ENCODE results near the gene PNKD. TPM values are rescaled to one million over a fixed set of nuclear protein-coding genes. Genes with fewer than 3 reads are reported as not detected.

Gene PNKD
- total and polyA plus RNA-seq, 9 donors = 23.3 to 74.5 (median 48.1) TPM

DNA sequence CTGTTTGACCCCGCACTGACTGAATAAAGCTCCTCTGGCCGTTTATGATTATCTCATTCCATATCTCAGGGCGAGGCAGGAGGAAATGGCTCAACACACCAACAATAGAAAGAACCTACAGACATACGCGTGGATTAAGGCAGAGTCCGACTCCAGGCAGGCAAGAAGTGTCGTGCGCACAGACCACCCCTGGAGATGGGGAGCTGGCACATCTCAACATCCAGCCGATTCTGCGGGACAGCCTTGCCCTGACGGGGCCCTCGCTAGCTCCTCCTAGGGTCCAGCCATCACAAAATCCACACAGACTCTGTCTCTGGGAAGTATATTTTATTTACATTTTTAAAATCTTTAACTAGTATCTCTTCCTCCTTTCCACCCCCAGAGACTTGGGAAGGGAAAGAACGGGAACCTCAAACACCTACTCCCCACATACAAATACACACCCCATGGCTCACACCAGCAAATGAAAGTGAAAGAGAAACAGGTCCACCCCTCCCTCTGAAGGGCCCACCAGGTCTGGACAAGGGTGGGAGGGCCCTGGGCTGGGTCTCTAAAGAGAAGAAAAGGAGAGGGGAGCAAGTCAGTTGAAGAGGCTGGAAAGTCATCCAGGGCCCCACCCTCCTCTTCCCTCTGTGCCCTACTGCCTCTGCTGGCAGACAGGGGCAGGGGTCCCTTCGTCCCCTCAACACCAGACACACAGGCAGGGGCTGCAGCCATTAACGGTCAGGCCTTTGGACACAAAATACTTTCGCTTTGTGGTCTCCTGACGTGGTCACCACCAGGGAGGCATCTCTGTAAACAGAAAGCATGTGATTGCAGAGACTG lies 6.3 kb upstream of the PNKD start:
- no peaks in the 10 kb centered on the region for H3K9me3 ChIP-seq
- 51 to 67% (median 63%) methylated on average over 17 of the region's 17 CpGs for WGBS, 3 donors
- H3K36me3 ChIP-seq = no peaks in the 10 kb centered on the region
- no peak for TF ChIP-seq EP300 (IDR thresholded peaks at IDR 0.05)
- TF ChIP-seq POLR2A (IDR thresholded peaks at IDR 0.05) = no peak
- TF ChIP-seq, protein P1, sequence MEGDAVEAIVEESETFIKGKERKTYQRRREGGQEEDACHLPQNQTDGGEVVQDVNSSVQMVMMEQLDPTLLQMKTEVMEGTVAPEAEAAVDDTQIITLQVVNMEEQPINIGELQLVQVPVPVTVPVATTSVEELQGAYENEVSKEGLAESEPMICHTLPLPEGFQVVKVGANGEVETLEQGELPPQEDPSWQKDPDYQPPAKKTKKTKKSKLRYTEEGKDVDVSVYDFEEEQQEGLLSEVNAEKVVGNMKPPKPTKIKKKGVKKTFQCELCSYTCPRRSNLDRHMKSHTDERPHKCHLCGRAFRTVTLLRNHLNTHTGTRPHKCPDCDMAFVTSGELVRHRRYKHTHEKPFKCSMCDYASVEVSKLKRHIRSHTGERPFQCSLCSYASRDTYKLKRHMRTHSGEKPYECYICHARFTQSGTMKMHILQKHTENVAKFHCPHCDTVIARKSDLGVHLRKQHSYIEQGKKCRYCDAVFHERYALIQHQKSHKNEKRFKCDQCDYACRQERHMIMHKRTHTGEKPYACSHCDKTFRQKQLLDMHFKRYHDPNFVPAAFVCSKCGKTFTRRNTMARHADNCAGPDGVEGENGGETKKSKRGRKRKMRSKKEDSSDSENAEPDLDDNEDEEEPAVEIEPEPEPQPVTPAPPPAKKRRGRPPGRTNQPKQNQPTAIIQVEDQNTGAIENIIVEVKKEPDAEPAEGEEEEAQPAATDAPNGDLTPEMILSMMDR (IDR thresholded peaks at IDR 0.05) = no peak
- H3K4me1 ChIP-seq (ENCODE audit: insufficient read depth) = peaks cover 18% of the 10 kb centered on the region
- intact Hi-C loops (cut with DNase I) = loop anchor here in 1 of 4 donors (5.0 kb wide), 1 partner anchor 47 kb away; the partner anchor contains the start of gene ARPC2
- H3K27me3 ChIP-seq = no peaks in the 10 kb centered on the region
- no peak overlapping the region for H3K27ac ChIP-seq
- DNase-seq = peak in 2 of 5 donors; percentile 11 to 34
- no peak overlapping the region for H3K4me3 ChIP-seq

DNA sequence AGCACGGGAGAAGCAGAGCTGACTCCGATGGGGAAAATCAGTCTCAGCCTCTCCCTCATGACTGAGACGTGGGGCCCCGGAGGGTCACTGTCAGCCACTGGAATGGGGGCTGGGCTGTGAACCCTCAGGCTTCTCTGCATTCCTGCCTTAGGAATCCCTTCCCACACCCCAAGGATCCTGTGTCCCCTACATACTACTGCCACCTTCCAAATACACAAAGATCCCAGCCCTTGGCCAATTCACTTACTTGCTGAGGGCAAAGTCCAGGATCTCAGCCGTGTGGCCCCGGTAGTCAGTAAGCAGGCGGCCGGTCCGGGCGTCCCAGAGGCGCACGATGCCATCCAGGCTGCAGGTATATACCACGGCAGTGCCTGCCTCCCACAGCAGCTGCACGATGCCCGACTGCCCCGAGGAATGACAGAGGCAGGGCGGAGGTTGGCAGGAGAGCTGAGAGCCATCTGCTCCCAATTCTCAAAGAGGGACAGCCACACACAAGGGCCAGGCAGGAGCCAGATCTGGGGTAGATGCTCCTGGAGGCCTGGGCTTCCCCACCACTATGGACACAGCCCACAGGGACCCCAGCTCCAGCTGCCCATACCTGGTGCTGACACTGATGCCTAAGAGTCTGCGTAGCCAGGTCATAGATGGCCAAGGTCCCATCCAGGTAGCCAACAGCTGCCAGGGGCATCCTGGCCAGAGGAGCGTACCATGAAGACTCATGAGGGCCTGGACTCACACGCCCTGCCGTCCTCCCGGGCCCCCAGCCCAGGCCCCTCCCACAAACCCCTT lies 5.4 kb upstream of the PNKD start:
- Histone ChIP-seq H3K36me3 (no peaks in the 10 kb centered on the region), H3K4me1 (ENCODE audit: insufficient read depth) (peaks cover 11% of the 10 kb centered on the region), H3K27me3 (no peaks in the 10 kb centered on the region), H3K9me3 (no peaks in the 10 kb centered on the region), H3K4me3 (no peak overlapping the region), H3K27ac (no peak overlapping the region)
- intact Hi-C loops (cut with DNase I) = loop anchor here in 2 of 4 donors (5.0 kb wide), 2 partner anchors 48 to 78 kb away; partner anchors contain the start of gene ARPC2 (in 2 of the 2)
- WGBS, 3 donors = 77 to 81% (median 80%) methylated on average over 21 to 22 of the region's 22 CpGs
- DNase-seq = peak in 2 of 5 donors; percentile 20 to 39
- TF ChIP-seq POLR2A (IDR thresholded peaks at IDR 0.05) (no peak), EP300 (IDR thresholded peaks at IDR 0.05) (no peak)
- TF ChIP-seq, protein P1 (IDR thresholded peaks at IDR 0.05) = no peak

DNA sequence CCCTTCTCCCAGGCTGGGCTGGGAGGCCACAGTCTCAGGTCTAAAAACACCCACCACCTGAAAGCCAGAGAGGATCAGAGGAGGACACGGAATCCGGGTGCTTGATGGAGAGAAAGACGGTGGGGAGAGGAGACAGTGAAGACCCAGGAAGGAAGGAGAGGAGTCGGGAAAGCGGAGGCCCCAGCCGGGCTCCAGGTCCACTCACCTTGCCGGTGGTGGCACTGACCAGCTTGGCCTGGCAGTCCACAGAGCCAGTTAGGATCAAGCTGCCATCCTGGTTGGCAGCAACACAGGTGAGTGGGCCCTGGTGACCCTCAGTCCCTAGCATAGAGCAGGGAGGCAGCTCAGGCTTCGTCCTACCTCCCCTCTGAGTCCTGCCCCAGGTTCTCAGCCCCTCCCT lies 4.7 kb upstream of the PNKD start:
- TF ChIP-seq, protein P1 (IDR thresholded peaks at IDR 0.05) = no peak
- TF ChIP-seq EP300 (IDR thresholded peaks at IDR 0.05) = no peak
- TF ChIP-seq POLR2A (IDR thresholded peaks at IDR 0.05) = no peak
- peak in 2 of 5 donors; percentile 19 to 34 for DNase-seq
- Histone ChIP-seq H3K4me3 (no peak overlapping the region), H3K27ac (no peak overlapping the region), H3K36me3 (no peaks in the 10 kb centered on the region), H3K27me3 (no peaks in the 10 kb centered on the region), H3K4me1 (ENCODE audit: insufficient read depth) (peaks cover 9% of the 10 kb centered on the region), H3K9me3 (no peaks in the 10 kb centered on the region)
- intact Hi-C loops (cut with DNase I) = loop anchor here in 2 of 4 donors (5.0 kb wide), 2 partner anchors 48 to 78 kb away; partner anchors contain the start of gene ARPC2 (in 1 of the 2)
- 82 to 88% (median 84%) methylated on average over 8 of the region's 8 CpGs for WGBS, 3 donors

DNA sequence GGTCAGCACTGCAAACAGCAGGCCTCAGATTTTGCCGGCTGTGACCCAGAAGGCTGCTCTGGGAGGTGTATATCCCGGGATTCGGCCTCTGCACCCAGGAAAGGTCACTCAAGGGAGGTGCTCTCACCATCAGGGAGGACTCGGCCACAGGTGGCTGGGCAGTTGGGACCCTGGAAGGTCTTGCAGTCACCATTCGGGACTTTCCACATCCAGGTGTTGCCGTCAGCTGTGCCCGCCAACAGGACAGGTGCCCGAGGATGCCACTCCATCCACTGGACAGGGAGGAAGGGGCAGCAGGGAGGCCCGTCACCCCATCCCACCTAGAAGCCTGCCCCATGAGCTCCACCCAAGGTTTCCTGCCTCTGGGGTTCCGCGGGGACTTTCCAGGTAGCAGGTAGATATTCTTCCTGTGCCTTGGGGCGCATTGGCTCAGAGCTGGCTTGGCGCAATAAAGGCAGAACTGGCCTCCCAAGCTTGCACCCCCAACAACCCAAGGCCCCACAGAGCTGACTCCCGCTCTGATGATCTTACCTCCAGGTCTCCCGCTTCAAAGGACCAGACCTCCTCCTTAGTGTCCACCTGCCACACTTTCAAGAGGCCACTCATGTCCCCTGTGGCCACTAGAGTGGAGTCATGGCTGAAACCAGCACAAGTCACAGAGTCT lies 3.9 kb upstream of the PNKD start:
- intact Hi-C loops (cut with DNase I) = loop anchor here in 2 of 4 donors (5.0 kb wide), 2 partner anchors 49 to 79 kb away; partner anchors contain the start of gene ARPC2 (in 1 of the 2)
- Histone ChIP-seq H3K36me3 (no peaks in the 10 kb centered on the region), H3K4me3 (no peak overlapping the region), H3K9me3 (no peaks in the 10 kb centered on the region), H3K27ac (no peak overlapping the region), H3K4me1 (ENCODE audit: insufficient read depth) (peaks cover 15% of the 10 kb centered on the region), H3K27me3 (no peaks in the 10 kb centered on the region)
- WGBS, 3 donors = 91 to 95% (median 94%) methylated on average over 15 of the region's 15 CpGs
- no peak for TF ChIP-seq EP300 (IDR thresholded peaks at IDR 0.05)
- TF ChIP-seq POLR2A (IDR thresholded peaks at IDR 0.05) = no peak
- TF ChIP-seq, protein P1 (IDR thresholded peaks at IDR 0.05) = no peak
- peak in 2 of 5 donors; percentile 19 to 37 for DNase-seq
